Mesendoderm (in vitro differentiated cells): Measurements from ENCODE around the gene ARFGEF3.
A peak's percentile ranks its signal among the peaks of the same experiment; 100 is the strongest.

Source experiments
- DNase-seq: peaks from one replicate; pipeline ENCODE4 v3.0.0; 2013
- H2AK5ac ChIP-seq: 2 replicates; pipeline ENCODE4 v1.6.1; 2013; ENCODE audit warnings: low read length, inconsistent platforms
- H2BK120ac ChIP-seq: 2 replicates; pipeline ENCODE4 v1.6.1; 2013; ENCODE audit warnings: low read depth, mild to moderate bottlenecking, low read length, moderate library complexity, mixed read lengths
- H2BK15ac ChIP-seq: replicated peaks from 2 replicates; pipeline ENCODE4 v1.6.1; 2013; ENCODE audit warnings: low read depth, mild to moderate bottlenecking, moderate library complexity
- H2BK5ac ChIP-seq: 2 replicates; pipeline ENCODE4 v1.6.1; 2013; ENCODE audit warnings: low read length, inconsistent platforms
- H3K18ac ChIP-seq: 2 replicates; pipeline ENCODE4 v1.6.1; 2013; ENCODE audit warnings: mild to moderate bottlenecking, low read length, mixed read lengths
- H3K23ac ChIP-seq: one replicate; pipeline ENCODE4 v1.6.1; 2013; ENCODE audit warnings: low read length
- H3K27ac ChIP-seq: 2 replicates; pipeline ENCODE4 v1.5.1; 2013; ENCODE audit warnings: low read depth, mild to moderate bottlenecking, inconsistent platforms, low read length, moderate library complexity
- H3K27me3 ChIP-seq: 2 replicates; pipeline ENCODE4 v1.6.1; 2013; ENCODE audit warnings: low read length, control low read depth, mild to moderate bottlenecking, inconsistent platforms; ENCODE audit not compliant: insufficient read depth, poor library complexity
- H3K36me3 ChIP-seq: 2 replicates; pipeline ENCODE4 v1.6.1; 2013; ENCODE audit warnings: low read length, inconsistent platforms; ENCODE audit not compliant: control insufficient read depth, insufficient read depth
- H3K4ac ChIP-seq: one replicate; pipeline ENCODE4 v1.6.1; 2013; ENCODE audit warnings: low read depth, mild to moderate bottlenecking, low read length, moderate library complexity
- H3K4me1 ChIP-seq: 2 replicates; pipeline ENCODE4 v1.6.1; 2013; ENCODE audit warnings: low read depth, low read length, inconsistent platforms; ENCODE audit not compliant: control insufficient read depth
- H3K4me2 ChIP-seq: 2 replicates; pipeline ENCODE4 v1.6.1; 2013; ENCODE audit warnings: low read length
- H3K4me3 ChIP-seq: 2 replicates; pipeline ENCODE4 v1.5.1; 2013; ENCODE audit warnings: mild to moderate bottlenecking, low read length
- H3K56ac ChIP-seq: one replicate; pipeline ENCODE4 v1.6.1; 2013; ENCODE audit warnings: low read length
- H3K79me1 ChIP-seq: 2 replicates; pipeline ENCODE4 v1.6.1; 2013; ENCODE audit warnings: low read length, inconsistent platforms
- H3K79me2 ChIP-seq: 2 replicates; pipeline ENCODE4 v1.6.1; 2013; ENCODE audit warnings: mild to moderate bottlenecking, low read length; ENCODE audit not compliant: control insufficient read depth, insufficient read depth
- H3K9ac ChIP-seq: 2 replicates; pipeline ENCODE4 v1.6.1; 2013; ENCODE audit warnings: low read length, inconsistent platforms
- H4K5ac ChIP-seq: one replicate; pipeline ENCODE4 v1.6.1; 2013; ENCODE audit warnings: low read length
- H4K8ac ChIP-seq: one replicate; pipeline ENCODE4 v1.6.1; 2013; ENCODE audit warnings: low read depth, mild to moderate bottlenecking, control low read depth, low read length, moderate library complexity
- WGBS: extraction: QIAGEN DNeasy Blood & Tissue Kit; methylation state at CpG from one replicate; pipeline ENCODE4 v1.1.7; 2013; ENCODE audit warnings: low lambda C conversion rate, missing lambda C conversion rate; ENCODE audit not compliant: insufficient coverage; ENCODE audit errors: extremely low coverage; 5-methylcytosine and 5-hydroxymethylcytosine counted together

ARFGEF3 gene

GRCh38 chr6:138142806-138143205 lies 18.9 kb upstream of the ARFGEF3 start:
- DNase-seq, result no peak
- WGBS, result 100% methylated on average over 1 of the region's 4 CpGs

DNA sequence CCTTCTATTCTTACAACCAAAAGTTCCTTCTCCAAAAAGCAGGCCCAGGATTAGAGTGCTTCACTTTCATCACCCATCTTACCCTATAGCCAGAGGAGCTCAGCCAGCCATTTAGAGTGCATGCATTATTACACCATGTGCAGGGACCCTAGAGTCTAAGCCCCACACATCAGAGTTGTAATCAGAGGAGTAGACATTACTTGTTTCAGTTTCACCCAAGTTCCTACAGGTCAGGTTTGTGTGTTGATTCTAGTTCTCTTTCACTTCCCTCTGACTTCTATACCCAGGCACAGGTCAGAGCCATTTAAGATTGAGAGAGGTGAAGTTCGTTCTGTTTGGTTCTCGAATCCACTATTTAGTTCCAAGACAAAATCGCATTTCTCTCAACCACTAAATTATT lies 16.3 kb upstream of the ARFGEF3 start:
- Histone ChIP-seq H3K4me1 (no peaks in the 10 kb centered on the region), H3K4me3 (no peak overlapping the region), H3K9ac (no peak overlapping the region), H2AK5ac (no peak overlapping the region), H2BK120ac (no peak overlapping the region), H3K79me1 (no peaks in the 10 kb centered on the region), H4K5ac (no peak overlapping the region), H3K56ac (no peak overlapping the region), H3K27me3 (no peaks in the 10 kb centered on the region), H2BK5ac (no peak overlapping the region), H3K4ac (no peak overlapping the region), H4K8ac (no peak overlapping the region), H3K79me2 (no peaks in the 10 kb centered on the region), H2BK15ac (no peak overlapping the region), H3K27ac (no peak overlapping the region), H3K4me2 (no peak overlapping the region), H3K18ac (no peak overlapping the region), H3K36me3 (no peaks in the 10 kb centered on the region), H3K23ac (no peak overlapping the region)
- DNase-seq, result no peak
- WGBS, result no CpG with 5 or more reads among the region's 3 CpGs

More at GRCh38 chr6:138142806-138143205, 18.9 kb upstream of the ARFGEF3 start:
- no peak overlapping the region for H2AK5ac ChIP-seq
- H3K79me2 ChIP-seq, result no peaks in the 10 kb centered on the region
- H3K18ac ChIP-seq, result no peak overlapping the region
- no peak overlapping the region for H3K27ac ChIP-seq
- H3K4me3 ChIP-seq, result no peak overlapping the region
- no peaks in the 10 kb centered on the region for H3K79me1 ChIP-seq
- no peak overlapping the region for H4K8ac ChIP-seq
- H3K4me1 ChIP-seq, result no peaks in the 10 kb centered on the region
- H3K4ac ChIP-seq, result no peak overlapping the region
- H3K56ac ChIP-seq, result no peak overlapping the region
- H2BK120ac ChIP-seq, result no peak overlapping the region
- no peak overlapping the region for H3K9ac ChIP-seq
- no peaks in the 10 kb centered on the region for H3K36me3 ChIP-seq
- H2BK15ac ChIP-seq, result no peak overlapping the region
- H3K23ac ChIP-seq, result no peak overlapping the region
- no peak overlapping the region for H3K4me2 ChIP-seq
- H4K5ac ChIP-seq, result no peak overlapping the region
- H3K27me3 ChIP-seq, result no peaks in the 10 kb centered on the region
- no peak overlapping the region for H2BK5ac ChIP-seq

- Histone ChIP-seq H3K27ac (no peak overlapping the region), H4K8ac (no peak overlapping the region), H3K79me2 (no peaks in the 10 kb centered on the region), H3K27me3 (no peaks in the 10 kb centered on the region), H3K56ac (no peak overlapping the region), H3K18ac (no peak overlapping the region), H2BK120ac (no peak overlapping the region), H3K23ac (no peak overlapping the region), H4K5ac (no peak overlapping the region), H2BK5ac (no peak overlapping the region), H3K4me3 (no peak overlapping the region), H2BK15ac (no peak overlapping the region), H3K79me1 (no peaks in the 10 kb centered on the region), H3K4ac (no peak overlapping the region), H3K9ac (no peak overlapping the region), H2AK5ac (no peak overlapping the region), H3K4me2 (no peak overlapping the region), H3K36me3 (no peaks in the 10 kb centered on the region), H3K4me1 (no peaks in the 10 kb centered on the region)
- no peak for DNase-seq
- no CpG with 5 or more reads among the region's 5 CpGs for whole genome bisulfite sequencing
Measured at GRCh38 chr6:138146544-138146943, 15.2 kb upstream of the ARFGEF3 start.

DNA sequence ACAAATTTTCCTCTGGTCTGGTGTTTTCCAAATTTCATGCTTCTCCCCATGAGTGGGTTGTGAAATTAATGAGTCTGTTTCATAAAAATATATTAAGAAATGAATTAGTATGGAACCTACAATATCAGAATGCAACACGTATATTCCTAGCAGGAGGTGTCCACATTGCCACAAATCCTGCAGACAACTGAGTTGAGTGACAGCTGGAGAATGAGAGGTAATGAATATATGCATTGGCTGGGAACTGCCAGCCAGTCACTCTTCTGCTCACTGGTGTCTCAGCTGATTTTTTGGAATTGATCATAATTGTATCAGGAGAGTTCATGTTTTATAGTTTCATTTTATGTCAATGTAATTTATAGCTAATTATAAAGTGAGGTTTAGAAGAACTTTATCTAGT lies 6.3 kb upstream of the ARFGEF3 start:
- Histone ChIP-seq H3K79me2 (no peaks in the 10 kb centered on the region), H3K4me1 (no peaks in the 10 kb centered on the region), H2AK5ac (no peak overlapping the region), H2BK15ac (no peak overlapping the region), H3K27me3 (no peaks in the 10 kb centered on the region), H4K8ac (no peak overlapping the region), H3K23ac (no peak overlapping the region), H3K4me3 (no peak overlapping the region), H3K4me2 (no peak overlapping the region), H3K79me1 (no peaks in the 10 kb centered on the region), H3K27ac (no peak overlapping the region), H2BK120ac (no peak overlapping the region), H3K36me3 (no peaks in the 10 kb centered on the region), H3K9ac (no peak overlapping the region), H3K18ac (no peak overlapping the region), H4K5ac (no peak overlapping the region), H3K56ac (no peak overlapping the region), H3K4ac (no peak overlapping the region), H2BK5ac (no peak overlapping the region)
- no peak for DNase-seq
- WGBS, result no CpG with 5 or more reads among the region's 1 CpG

DNA sequence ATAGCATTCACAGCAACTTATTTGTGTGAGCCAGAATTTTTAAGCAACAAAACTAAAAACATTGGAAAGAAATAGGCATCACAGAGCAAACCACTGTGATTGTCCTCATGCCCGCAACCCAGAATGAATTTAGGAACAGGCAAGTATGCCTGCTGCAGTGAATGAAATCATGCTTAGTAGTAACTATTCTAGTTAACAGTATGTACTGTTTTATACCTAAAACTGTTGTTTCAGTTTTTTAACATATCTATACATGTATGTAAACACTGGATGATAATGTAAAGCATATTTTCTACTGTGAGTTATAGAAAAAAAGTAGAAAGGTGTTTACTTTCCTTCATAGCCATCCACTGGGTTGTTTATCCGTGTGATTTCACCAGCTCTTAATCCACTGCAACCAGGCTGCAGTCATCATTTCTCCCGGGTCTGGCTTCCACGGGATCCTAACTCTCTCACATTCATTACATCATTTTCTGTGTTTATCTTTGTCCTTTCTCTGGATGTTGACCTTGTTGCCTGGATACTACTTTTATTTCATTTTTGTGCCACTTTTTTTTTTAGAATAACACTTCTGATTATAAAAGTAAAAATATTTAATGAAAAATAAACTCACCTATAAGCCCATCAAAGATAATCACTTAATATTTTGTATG lies 3.6 kb upstream of the ARFGEF3 start:
- no CpG with 5 or more reads among the region's 4 CpGs for WGBS
- Histone ChIP-seq H3K4me2 (no peak overlapping the region), H3K4me3 (no peak overlapping the region), H3K79me2 (no peaks in the 10 kb centered on the region), H3K79me1 (no peaks in the 10 kb centered on the region), H2BK120ac (no peak overlapping the region), H3K23ac (no peak overlapping the region), H3K27me3 (peaks cover 3% of the 10 kb centered on the region), H2BK5ac (no peak overlapping the region), H3K36me3 (no peaks in the 10 kb centered on the region), H2AK5ac (no peak overlapping the region), H3K27ac (no peak overlapping the region), H3K56ac (no peak overlapping the region), H4K8ac (no peak overlapping the region), H4K5ac (no peak overlapping the region), H2BK15ac (no peak overlapping the region), H3K9ac (no peak overlapping the region), H3K4me1 (peaks cover 1% of the 10 kb centered on the region), H3K18ac (no peak overlapping the region), H3K4ac (no peak overlapping the region)
- DNase-seq, result peak; percentile 24

GRCh38 chr6:138159246-138159645 lies 2.5 kb upstream of the ARFGEF3 start:
- WGBS, result no CpG with 5 or more reads among the region's 2 CpGs
- H3K9ac ChIP-seq, result no peak overlapping the region
- H2BK5ac ChIP-seq, result no peak overlapping the region
- H3K79me1 ChIP-seq, result no peaks in the 10 kb centered on the region
- no peaks in the 10 kb centered on the region for H3K79me2 ChIP-seq
- H3K23ac ChIP-seq, result no peak overlapping the region
- H4K5ac ChIP-seq, result no peak overlapping the region
- no peak overlapping the region for H2BK120ac ChIP-seq
- H3K4me3 ChIP-seq, result no peak overlapping the region
- no peak overlapping the region for H3K4ac ChIP-seq
- H3K27ac ChIP-seq, result no peak overlapping the region
- no peak overlapping the region for H3K56ac ChIP-seq
- no peak overlapping the region for H2BK15ac ChIP-seq
- no peak overlapping the region for H3K18ac ChIP-seq
- DNase-seq, result no peak
- H4K8ac ChIP-seq, result no peak overlapping the region
- H3K27me3 ChIP-seq, result peaks cover 3% of the 10 kb centered on the region
- no peaks in the 10 kb centered on the region for H3K36me3 ChIP-seq
- no peak overlapping the region for H2AK5ac ChIP-seq
- no peak overlapping the region for H3K4me2 ChIP-seq
- peaks cover 1% of the 10 kb centered on the region for H3K4me1 ChIP-seq
